ENCODE data around the gene ABR.

DNA sequence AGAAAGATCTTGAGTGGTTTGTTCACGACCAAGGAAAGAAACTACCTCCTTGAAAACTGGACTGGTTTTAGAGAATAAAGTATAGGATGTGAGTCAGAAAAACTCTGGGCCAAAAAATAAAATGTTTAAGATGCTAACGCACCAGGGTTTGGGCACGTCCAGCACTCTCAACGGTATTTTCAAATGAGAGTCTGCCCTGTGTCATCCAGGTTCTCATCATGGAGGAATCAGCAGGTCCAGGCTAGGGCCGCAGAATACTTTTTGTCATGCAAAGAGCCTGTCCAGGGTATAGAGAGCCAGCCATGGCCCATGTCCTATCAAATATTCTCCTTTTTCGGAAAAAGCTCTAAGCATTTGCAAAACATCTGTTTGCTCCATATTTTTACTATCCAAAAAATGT lies 202.6 kb downstream of the ABR start:
- TF ChIP-seq CHD7 (IDR thresholded peaks at IDR 0.05; ENCODE audit: insufficient replicate concordance, low read length) (no peak), RBBP5 (IDR thresholded peaks at IDR 0.05; ENCODE audit: borderline replicate concordance, low read depth, low read length) (no peak), SIN3A (conservative IDR thresholded peaks at IDR 0.05 in 1 of 2, IDR thresholded peaks at IDR 0.05 in 1 of 2; ENCODE audit: low read depth in 1 of 2, low read length in 2 of 2) (no peak), CBX8 (IDR thresholded peaks at IDR 0.05; ENCODE audit: borderline replicate concordance, low read depth, low read length) (no peak), SIRT6 (IDR thresholded peaks at IDR 0.05; ENCODE audit: low read length) (no peak), GABPA (IDR thresholded peaks at IDR 0.05; ENCODE audit: borderline replicate concordance, insufficient read depth, low read length) (no peak), JUN (IDR thresholded peaks at IDR 0.05; ENCODE audit: low read depth, low read length) (no peak), KDM5A (IDR thresholded peaks at IDR 0.05; ENCODE audit: low read length) (no peak), POLR2A (IDR thresholded peaks at IDR 0.05; ENCODE audit: control extremely low read depth in 1 of 2, low read depth in 2 of 2, low read length in 2 of 2) (no peak), SP4 (IDR thresholded peaks at IDR 0.05; ENCODE audit: low read length) (no peak), POLR2AphosphoS5 (IDR thresholded peaks at IDR 0.05; ENCODE audit: low read depth, low read length) (no peak)
- TF ChIP-seq, protein P1, sequence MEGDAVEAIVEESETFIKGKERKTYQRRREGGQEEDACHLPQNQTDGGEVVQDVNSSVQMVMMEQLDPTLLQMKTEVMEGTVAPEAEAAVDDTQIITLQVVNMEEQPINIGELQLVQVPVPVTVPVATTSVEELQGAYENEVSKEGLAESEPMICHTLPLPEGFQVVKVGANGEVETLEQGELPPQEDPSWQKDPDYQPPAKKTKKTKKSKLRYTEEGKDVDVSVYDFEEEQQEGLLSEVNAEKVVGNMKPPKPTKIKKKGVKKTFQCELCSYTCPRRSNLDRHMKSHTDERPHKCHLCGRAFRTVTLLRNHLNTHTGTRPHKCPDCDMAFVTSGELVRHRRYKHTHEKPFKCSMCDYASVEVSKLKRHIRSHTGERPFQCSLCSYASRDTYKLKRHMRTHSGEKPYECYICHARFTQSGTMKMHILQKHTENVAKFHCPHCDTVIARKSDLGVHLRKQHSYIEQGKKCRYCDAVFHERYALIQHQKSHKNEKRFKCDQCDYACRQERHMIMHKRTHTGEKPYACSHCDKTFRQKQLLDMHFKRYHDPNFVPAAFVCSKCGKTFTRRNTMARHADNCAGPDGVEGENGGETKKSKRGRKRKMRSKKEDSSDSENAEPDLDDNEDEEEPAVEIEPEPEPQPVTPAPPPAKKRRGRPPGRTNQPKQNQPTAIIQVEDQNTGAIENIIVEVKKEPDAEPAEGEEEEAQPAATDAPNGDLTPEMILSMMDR (IDR thresholded peaks at IDR 0.05; ENCODE audit: control extremely low read depth in 1 of 3, insufficient read depth in 1 of 3, low read depth in 1 of 3, low read length in 3 of 3) = no peak
- TF ChIP-seq, protein P2, sequence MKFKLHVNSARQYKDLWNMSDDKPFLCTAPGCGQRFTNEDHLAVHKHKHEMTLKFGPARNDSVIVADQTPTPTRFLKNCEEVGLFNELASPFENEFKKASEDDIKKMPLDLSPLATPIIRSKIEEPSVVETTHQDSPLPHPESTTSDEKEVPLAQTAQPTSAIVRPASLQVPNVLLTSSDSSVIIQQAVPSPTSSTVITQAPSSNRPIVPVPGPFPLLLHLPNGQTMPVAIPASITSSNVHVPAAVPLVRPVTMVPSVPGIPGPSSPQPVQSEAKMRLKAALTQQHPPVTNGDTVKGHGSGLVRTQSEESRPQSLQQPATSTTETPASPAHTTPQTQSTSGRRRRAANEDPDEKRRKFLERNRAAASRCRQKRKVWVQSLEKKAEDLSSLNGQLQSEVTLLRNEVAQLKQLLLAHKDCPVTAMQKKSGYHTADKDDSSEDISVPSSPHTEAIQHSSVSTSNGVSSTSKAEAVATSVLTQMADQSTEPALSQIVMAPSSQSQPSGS (IDR thresholded peaks at IDR 0.05; ENCODE audit: low read length) = no peak
